NCI-H2196 (cell line): Measurements from ENCODE around the gene EFNA5.

ENCODE experiments used
- DNase-seq: peaks from one replicate; lab custom pipeline; 2025; ENCODE audit not compliant: unreplicated experiment; lab: John Stamatoyannopoulos, UW

Gene EFNA5

GRCh38 chr5:107673039-107673367, 2.3 kb upstream of the EFNA5 start:
- peak; percentile 55 for DNase-seq

GRCh38 chr5:107672211-107673038, 1.7 kb upstream of the EFNA5 start:
- peak; percentile 86 for DNase-seq

- DNase-seq, result peak; percentile 60
Measured at GRCh38 chr5:107671742-107672210, 1.0 kb upstream of the EFNA5 start.

- peak; percentile 54 for DNase-seq
Measured at GRCh38 chr5:107670087-107670931, 428 bp downstream of the EFNA5 start.

- DNase-seq, result peak; percentile 29
Measured at GRCh38 chr5:107669096-107670031, 1.4 kb downstream of the EFNA5 start.

- no peak for DNase-seq
Measured at GRCh38 chr5:107668154-107669095, 2.3 kb downstream of the EFNA5 start.

- no peak for DNase-seq
Measured at GRCh38 chr5:107666051-107666655, 4.6 kb downstream of the EFNA5 start.

- DNase-seq, result no peak
Measured at GRCh38 chr5:107665036-107665570, 5.6 kb downstream of the EFNA5 start.

GRCh38 chr5:107663697-107664096, 7.0 kb downstream of the EFNA5 start:
- DNase-seq, result no peak

- no peak for DNase-seq
Measured at GRCh38 chr5:107661650-107662044, 9.1 kb downstream of the EFNA5 start.

GRCh38 chr5:107661038-107661649, 9.6 kb downstream of the EFNA5 start:
- DNase-seq, result no peak

GRCh38 chr5:107658528-107658927, 12.2 kb downstream of the EFNA5 start:
- no peak for DNase-seq

GRCh38 chr5:107655831-107656230, 14.9 kb downstream of the EFNA5 start:
- no peak for DNase-seq

- DNase-seq, result no peak
Measured at GRCh38 chr5:107654827-107655226, 15.9 kb downstream of the EFNA5 start.

GRCh38 chr5:107653685-107654084, 17.1 kb downstream of the EFNA5 start:
- DNase-seq, result no peak

GRCh38 chr5:107652839-107653607, 17.7 kb downstream of the EFNA5 start:
- no peak for DNase-seq

GRCh38 chr5:107652408-107652807, 18.3 kb downstream of the EFNA5 start:
- DNase-seq, result no peak

GRCh38 chr5:107651325-107651724, 19.4 kb downstream of the EFNA5 start:
- no peak for DNase-seq
